CD14-positive monocyte (primary cell): ENCODE measurements around the gene IGF2. TPM values are rescaled to one million over a fixed set of nuclear protein-coding genes. Genes with fewer than 3 reads are reported as not detected.
A peak's percentile ranks its signal among the peaks of the same experiment; 100 is the strongest.

ENCODE experiments used
- DNase-seq, 3 donors: peaks; one replicate each; pipeline ENCODE4 v3.0.0-alpha.2; 2011 to 2022
- H2AFZ ChIP-seq: 2 replicates; pipeline ENCODE4 v1.6.0; 2012; ENCODE audit warnings: mild to moderate bottlenecking, low read depth, low read length, inconsistent platforms; ENCODE audit not compliant: insufficient read depth, poor library complexity, severe bottlenecking
- H3K27ac ChIP-seq, 2 donors: 1 replicate in 1 of 2; 2 replicates in 1 of 2; pipeline ENCODE4 v1.5.1; 2012 to 2013; ENCODE audit warnings: low read length in 2 of 2, control low read depth in 1 of 2, inconsistent platforms in 1 of 2, low read depth in 1 of 2, mild to moderate bottlenecking in 1 of 2
- H3K27me3 ChIP-seq, 2 donors: one replicate each; pipeline versions ENCODE4 v1.6.0 to v1.6.1; 2011 to 2013; ENCODE audit warnings: low read length in 2 of 2; ENCODE audit not compliant: control insufficient read depth in 2 of 2, insufficient read depth in 2 of 2
- H3K36me3 ChIP-seq, 2 donors: replicated peaks in 1 of 2; 1 replicate in 1 of 2; 2 replicates in 1 of 2; pipeline versions ENCODE4 v1.5.1 to v1.6.1; 2012 to 2013; ENCODE audit warnings: low read length in 2 of 2, control low read depth in 1 of 2, inconsistent platforms in 1 of 2, mild to moderate bottlenecking in 1 of 2; ENCODE audit not compliant: insufficient read depth in 2 of 2, control insufficient read depth in 1 of 2
- H3K4me1 ChIP-seq, 2 donors: 1 replicate in 1 of 2; 2 replicates in 1 of 2; pipeline versions ENCODE4 v1.5.1 to v1.6.1; 2012 to 2013; ENCODE audit warnings: low read length in 2 of 2, control low read depth in 1 of 2, inconsistent platforms in 1 of 2, mild to moderate bottlenecking in 1 of 2, moderate library complexity in 1 of 2; ENCODE audit not compliant: insufficient read depth in 2 of 2, control insufficient read depth in 1 of 2
- H3K4me2 ChIP-seq: replicated peaks from 2 replicates; pipeline ENCODE3; 2012; ENCODE audit warnings: low read length, moderate library complexity, mild to moderate bottlenecking; ENCODE audit not compliant: poor library complexity, severe bottlenecking; ENCODE audit errors: extremely low read depth
- H3K4me3 ChIP-seq, 3 experiments: fragments of 200-600 bp in 1 of 3; sonication (generic) in 1 of 3; replicated peaks in 1 of 3; 1 replicate in 2 of 3; 2 replicates in 1 of 3; pipeline ENCODE4 v1.5.1; 2011 to 2013; ENCODE audit warnings: low read length in 3 of 3, mild to moderate bottlenecking in 3 of 3, control low read depth in 2 of 3, low read depth in 2 of 3, inconsistent platforms in 1 of 3, moderate library complexity in 1 of 3
- H3K79me2 ChIP-seq: 2 replicates; pipeline ENCODE4 v1.6.0; 2012; ENCODE audit warnings: mild to moderate bottlenecking, control low read depth, inconsistent platforms, low read length, moderate library complexity; ENCODE audit not compliant: insufficient read depth
- H3K9ac ChIP-seq: 2 replicates; pipeline ENCODE4 v1.6.0; 2017; ENCODE audit warnings: low read length, mild to moderate bottlenecking; ENCODE audit not compliant: insufficient read depth, poor library complexity, severe bottlenecking
- H3K9me3 ChIP-seq, 2 donors: replicated peaks in 1 of 2; 1 replicate in 1 of 2; 2 replicates in 1 of 2; pipeline versions ENCODE4 v1.5.1 to v1.6.1; 2012 to 2013; ENCODE audit warnings: low read length in 2 of 2, control low read depth in 1 of 2; ENCODE audit not compliant: control insufficient read depth in 1 of 2, insufficient read depth in 1 of 2
- H4K20me1 ChIP-seq: 2 replicates; pipeline ENCODE4 v1.6.0; 2012; ENCODE audit warnings: mild to moderate bottlenecking, low read length, control low read depth, moderate library complexity; ENCODE audit not compliant: insufficient read depth
- H3K27ac Mint-ChIP-seq, 7 donors: one replicate each; pipeline ENCODE4 v1.8.0; 2020; ENCODE audit warnings: mild to moderate bottlenecking in 7 of 7, mixed read lengths in 7 of 7, moderate library complexity in 6 of 7, inconsistent platforms in 2 of 7
- H3K27me3 Mint-ChIP-seq, 3 donors: one replicate each; pipeline ENCODE4 v1.8.0; 2021 to 2022; ENCODE audit warnings: low read depth in 3 of 3, mild to moderate bottlenecking in 3 of 3, mixed read lengths in 3 of 3, moderate library complexity in 3 of 3, inconsistent platforms in 1 of 3
- H3K36me3 Mint-ChIP-seq, 2 donors: one replicate each; pipeline ENCODE4 v1.8.0; 2020; ENCODE audit warnings: mixed read lengths in 2 of 2, inconsistent platforms in 1 of 2, mild to moderate bottlenecking in 1 of 2
- H3K4me1 Mint-ChIP-seq: one replicate; pipeline ENCODE4 v1.8.0; 2020; ENCODE audit warnings: mild to moderate bottlenecking, mixed read lengths
- H3K4me3 Mint-ChIP-seq, 2 donors: one replicate each; pipeline ENCODE4 v1.8.0; 2020; ENCODE audit warnings: mild to moderate bottlenecking in 2 of 2, mixed read lengths in 2 of 2, moderate library complexity in 1 of 2
- H3K9me3 Mint-ChIP-seq, 7 donors: one replicate each; pipeline ENCODE4 v1.8.0; 2020 to 2022; ENCODE audit warnings: mixed read lengths in 7 of 7, mild to moderate bottlenecking in 6 of 7, moderate library complexity in 6 of 7, inconsistent platforms in 2 of 7
- WGBS: methylation state at CpG from one replicate; pipeline ENCODE4 v1.1.5; 2013; ENCODE audit warnings: missing lambda C conversion rate; ENCODE audit not compliant: insufficient coverage; 5-methylcytosine and 5-hydroxymethylcytosine counted together
- intact Hi-C, 2 donors: fragments of 100-400 bp; cut with micrococcal nuclease; formaldehyde crosslinking; loops; one replicate each; pipeline versions ENCODE4 v1.15.0 to v1.15.1; 2023
- polyA plus RNA-seq, 3 donors: library from polyadenylated mRNA; depleted of rRNA in 1 of 3; unstranded in 2 of 3; stranded (reverse) in 1 of 3; fragments of 300-500 nt in 2 of 3; fragments of >200 nt in 1 of 3; fragmentation: Illumina TruSeq in 2 of 3; gene quantifications; 1 replicate in 2 of 3; 2 replicates in 1 of 3; pipeline ENCODE4 v1.2.3, GENCODE V29; 2012 to 2021
- TF ChIP-seq, protein P1 (sequence below): fragments of 200-600 bp; IDR thresholded peaks from one replicate; pipeline ENCODE4 v1.8.0; 2022; ENCODE audit warnings: antibody characterized with exemption, mild to moderate bottlenecking

The IGF2 gene
- polyA plus RNA-seq, 3 donors: not detected

DNA sequence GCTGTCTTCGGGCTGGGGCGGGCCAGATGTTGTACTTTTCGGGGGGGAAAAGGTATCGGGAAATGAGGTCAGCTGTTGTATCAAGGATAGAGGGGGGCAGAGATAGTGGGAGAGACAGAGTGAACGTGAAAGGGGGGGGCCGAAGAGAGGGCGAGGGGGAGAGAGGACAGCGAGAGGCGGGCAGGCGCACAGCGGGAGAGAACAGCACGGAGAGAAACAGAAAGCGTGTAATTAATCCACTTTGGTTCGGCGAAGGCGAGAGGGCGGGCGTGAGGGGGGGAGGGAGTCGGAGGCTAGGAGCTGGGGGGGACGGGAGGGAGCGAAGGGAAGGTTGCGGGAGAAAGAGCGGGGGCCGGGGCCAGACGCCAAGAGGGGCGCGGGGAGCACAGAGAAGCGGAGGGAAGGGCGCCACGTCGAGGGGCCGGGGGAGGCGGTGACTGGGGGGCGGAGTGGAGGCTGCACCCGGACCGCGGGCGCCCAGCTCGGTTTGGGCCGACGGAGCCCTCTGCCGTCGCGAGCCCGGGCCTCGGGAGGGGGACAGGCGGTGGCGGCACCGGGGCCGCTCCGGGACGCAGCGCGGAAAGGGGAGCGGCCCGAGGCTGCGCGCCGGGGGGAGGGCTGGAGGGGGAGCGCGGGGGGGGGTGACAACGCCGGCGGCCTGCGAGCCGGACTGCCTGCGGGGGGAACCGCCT lies 612 bp downstream of the IGF2 start:
- Mint-ChIP-seq H3K4me3 (peak overlapping the region in 1 of 2 donors; percentile 62), H3K9me3 (peaks cover 0 to 13% (median 2%) of the 10 kb centered on the region in 7 donors), H3K36me3 (no peaks in the 10 kb centered on the region), H3K27me3 (peaks cover 66 to 91% (median 76%) of the 10 kb centered on the region in 3 donors), H3K27ac (no peak overlapping the region), H3K4me1 (peaks cover 5% of the 10 kb centered on the region)
- DNase-seq: no peak
- Histone ChIP-seq H3K36me3 (no peaks in the 10 kb centered on the region), H3K4me3 (no peak overlapping the region), H3K27ac (no peak overlapping the region), H3K79me2 (no peaks in the 10 kb centered on the region), H3K9ac (no peak overlapping the region), H3K27me3 (peaks cover 39 to 85% of the 10 kb centered on the region in 2 donors), H3K9me3 (peaks cover 0 to 24% of the 10 kb centered on the region in 2 donors), H3K4me2 (no peak overlapping the region), H4K20me1 (no peaks in the 10 kb centered on the region), H2AFZ (no peak overlapping the region), H3K4me1 (no peaks in the 10 kb centered on the region)
- 2% methylated on average over 52 of the region's 68 CpGs for WGBS
- intact Hi-C loops: no loop called here
- TF ChIP-seq, protein P1, sequence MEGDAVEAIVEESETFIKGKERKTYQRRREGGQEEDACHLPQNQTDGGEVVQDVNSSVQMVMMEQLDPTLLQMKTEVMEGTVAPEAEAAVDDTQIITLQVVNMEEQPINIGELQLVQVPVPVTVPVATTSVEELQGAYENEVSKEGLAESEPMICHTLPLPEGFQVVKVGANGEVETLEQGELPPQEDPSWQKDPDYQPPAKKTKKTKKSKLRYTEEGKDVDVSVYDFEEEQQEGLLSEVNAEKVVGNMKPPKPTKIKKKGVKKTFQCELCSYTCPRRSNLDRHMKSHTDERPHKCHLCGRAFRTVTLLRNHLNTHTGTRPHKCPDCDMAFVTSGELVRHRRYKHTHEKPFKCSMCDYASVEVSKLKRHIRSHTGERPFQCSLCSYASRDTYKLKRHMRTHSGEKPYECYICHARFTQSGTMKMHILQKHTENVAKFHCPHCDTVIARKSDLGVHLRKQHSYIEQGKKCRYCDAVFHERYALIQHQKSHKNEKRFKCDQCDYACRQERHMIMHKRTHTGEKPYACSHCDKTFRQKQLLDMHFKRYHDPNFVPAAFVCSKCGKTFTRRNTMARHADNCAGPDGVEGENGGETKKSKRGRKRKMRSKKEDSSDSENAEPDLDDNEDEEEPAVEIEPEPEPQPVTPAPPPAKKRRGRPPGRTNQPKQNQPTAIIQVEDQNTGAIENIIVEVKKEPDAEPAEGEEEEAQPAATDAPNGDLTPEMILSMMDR: no peak

DNA sequence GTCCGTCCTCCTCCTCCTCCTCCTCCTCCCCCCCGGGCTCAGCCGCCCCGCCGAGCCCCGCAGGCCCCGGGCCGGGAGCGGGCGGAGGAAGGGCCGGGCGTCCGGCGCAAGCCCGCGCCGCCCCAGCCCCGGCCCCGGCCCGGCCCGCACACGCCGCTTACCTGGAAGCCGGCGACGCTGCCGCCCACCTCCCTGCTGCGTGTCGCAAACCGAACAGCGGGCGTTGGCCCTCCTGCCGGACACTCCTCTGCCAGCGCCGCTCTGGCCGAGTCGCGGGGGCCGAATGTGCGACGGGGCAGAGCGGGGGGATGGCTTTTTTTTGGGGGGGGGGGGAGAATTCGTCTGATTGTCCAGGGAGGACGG lies 1.1 kb downstream of the IGF2 start:
- Mint-ChIP-seq H3K4me1 (peaks cover 5% of the 10 kb centered on the region), H3K27me3 (peaks cover 67 to 91% (median 77%) of the 10 kb centered on the region in 3 donors), H3K27ac (no peak overlapping the region), H3K4me3 (peak overlapping the region in 1 of 2 donors; percentile 62), H3K36me3 (no peaks in the 10 kb centered on the region), H3K9me3 (peaks cover 0 to 11% (median 2%) of the 10 kb centered on the region in 7 donors)
- H3K27me3 ChIP-seq: peaks cover 36 to 79% of the 10 kb centered on the region in 2 donors
- intact Hi-C loops: no loop called here
- no peaks in the 10 kb centered on the region for H4K20me1 ChIP-seq
- no peak overlapping the region for H2AFZ ChIP-seq
- H3K4me2 ChIP-seq: no peak overlapping the region
- no peaks in the 10 kb centered on the region for H3K4me1 ChIP-seq
- no peaks in the 10 kb centered on the region for H3K79me2 ChIP-seq
- WGBS: 0% methylated on average over 23 of the region's 44 CpGs
- TF ChIP-seq, protein P1: no peak
- H3K36me3 ChIP-seq: no peaks in the 10 kb centered on the region
- H3K4me3 ChIP-seq: no peak overlapping the region
- DNase-seq: no peak
- no peak overlapping the region for H3K27ac ChIP-seq
- H3K9ac ChIP-seq: no peak overlapping the region
- peaks cover 0 to 24% of the 10 kb centered on the region in 2 donors for H3K9me3 ChIP-seq
